ENCODE data around the gene CIBAR2. TPM values are rescaled to one million over a fixed set of nuclear protein-coding genes. Genes with fewer than 3 reads are reported as not detected.
A peak's percentile ranks its signal among the peaks of the same experiment; 100 is the strongest.

The CIBAR2 gene
- total RNA-seq, 5 donors from 2014 or later (not counting 1 experiment from before 2014, with no cell fraction given), result not detected

DNA sequence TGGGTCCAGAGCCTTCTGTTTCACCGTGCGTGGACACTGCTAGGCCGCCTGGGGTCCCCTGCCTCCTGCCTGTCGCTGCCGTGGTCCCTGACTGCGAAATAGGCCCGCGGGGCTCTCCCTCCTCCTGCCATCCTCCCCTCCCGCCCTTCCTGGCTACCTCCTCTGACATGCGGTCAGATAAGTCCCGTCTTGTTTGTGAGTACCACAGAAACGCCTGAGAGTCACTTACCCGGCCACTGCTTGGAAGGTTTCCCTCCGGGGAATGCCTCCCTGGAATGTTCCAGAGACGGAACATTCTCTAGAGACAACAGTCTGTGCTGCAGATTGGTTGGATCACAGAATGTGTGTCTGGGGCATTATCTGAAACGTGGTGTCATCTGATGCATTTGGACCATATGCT, 22.7 kb downstream of the CIBAR2 start:
- CTCF ChIA-PET, result no interaction called here
- Histone ChIP-seq H3K4me3 (ENCODE audit: control insufficient read depth in 1 of 2, extremely low read depth in 1 of 2, low read length in 1 of 2) (no peak overlapping the region), H3K27me3 (replicated peaks in 1 of 2; ENCODE audit: control insufficient read depth in 2 of 2, extremely low read depth in 1 of 2, insufficient read depth in 2 of 2, low read length in 1 of 2) (peaks cover 0 to 3% of the 10 kb centered on the region in 2 experiments), H3K27ac (ENCODE audit: low read length) (no peak overlapping the region), H3K4me1 (ENCODE audit: control insufficient read depth in 1 of 2, extremely low read depth in 1 of 2, insufficient read depth in 2 of 2, low read length in 2 of 2) (peaks cover 17 to 30% of the 10 kb centered on the region in 2 experiments), H3K36me3 (ENCODE audit: control insufficient read depth in 2 of 2, extremely low read depth in 1 of 2, insufficient read depth in 1 of 2, low read length in 1 of 2) (peaks cover 0 to 12% of the 10 kb centered on the region in 2 donors), H3K9me3 (no peaks in the 10 kb centered on the region)
- DNase-seq (no peak), ATAC-seq (replicated peaks in 1 of 4) (no peak)
- Mint-ChIP-seq H3K4me3 (no peak overlapping the region), H3K36me3 (no peaks in the 10 kb centered on the region), H3K9me3 (no peaks in the 10 kb centered on the region), H3K27me3 (no peaks in the 10 kb centered on the region), H3K4me1 (peaks cover 15 to 23% (median 18%) of the 10 kb centered on the region in 3 donors), H3K27ac (no peak overlapping the region)
- POLR2A ChIA-PET, result interaction anchor here in 1 of 2 donors (0.5 kb wide), 1 partner anchor 964 kb away, joined by 6 read pairs; no protein-coding TSS in a partner anchor
- WGBS (ENCODE audit: insufficient coverage), result 93% methylated on average over 16 of the region's 16 CpGs

DNA sequence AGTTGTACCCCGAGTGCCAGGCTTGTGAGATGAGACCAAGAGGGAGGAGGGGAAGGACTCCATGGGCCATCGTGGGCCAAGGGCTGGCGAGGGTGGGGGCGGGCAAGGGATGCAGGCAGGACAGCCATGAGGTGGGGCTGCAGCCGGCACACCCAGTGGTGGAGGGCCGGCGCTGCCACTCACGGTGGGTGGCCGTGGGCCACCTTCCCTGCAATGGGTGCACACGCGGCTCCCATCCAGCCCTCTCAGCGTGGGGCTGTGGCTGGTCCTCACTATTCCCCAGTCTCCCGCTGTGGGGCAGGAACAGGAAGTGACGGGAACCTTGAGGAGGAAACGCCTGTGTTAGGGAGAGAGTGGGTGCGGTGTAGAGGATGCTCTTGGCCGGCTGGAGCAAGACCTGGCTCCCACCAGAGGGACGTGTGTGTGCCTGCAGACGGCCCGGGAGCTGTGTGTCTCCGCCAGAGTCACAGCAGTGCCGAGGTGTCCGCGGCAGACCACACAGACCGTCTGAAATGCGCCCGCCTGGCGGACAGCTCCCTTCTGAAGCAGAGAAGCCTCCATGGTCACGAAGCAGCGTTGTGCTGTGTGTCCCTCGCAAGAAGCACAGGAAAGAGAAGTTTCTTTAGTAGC, 23.6 kb downstream of the CIBAR2 start:
- peaks cover 0 to 12% of the 10 kb centered on the region in 2 donors for H3K36me3 ChIP-seq (ENCODE audit: control insufficient read depth in 2 of 2, extremely low read depth in 1 of 2, insufficient read depth in 1 of 2, low read length in 1 of 2)

DNA sequence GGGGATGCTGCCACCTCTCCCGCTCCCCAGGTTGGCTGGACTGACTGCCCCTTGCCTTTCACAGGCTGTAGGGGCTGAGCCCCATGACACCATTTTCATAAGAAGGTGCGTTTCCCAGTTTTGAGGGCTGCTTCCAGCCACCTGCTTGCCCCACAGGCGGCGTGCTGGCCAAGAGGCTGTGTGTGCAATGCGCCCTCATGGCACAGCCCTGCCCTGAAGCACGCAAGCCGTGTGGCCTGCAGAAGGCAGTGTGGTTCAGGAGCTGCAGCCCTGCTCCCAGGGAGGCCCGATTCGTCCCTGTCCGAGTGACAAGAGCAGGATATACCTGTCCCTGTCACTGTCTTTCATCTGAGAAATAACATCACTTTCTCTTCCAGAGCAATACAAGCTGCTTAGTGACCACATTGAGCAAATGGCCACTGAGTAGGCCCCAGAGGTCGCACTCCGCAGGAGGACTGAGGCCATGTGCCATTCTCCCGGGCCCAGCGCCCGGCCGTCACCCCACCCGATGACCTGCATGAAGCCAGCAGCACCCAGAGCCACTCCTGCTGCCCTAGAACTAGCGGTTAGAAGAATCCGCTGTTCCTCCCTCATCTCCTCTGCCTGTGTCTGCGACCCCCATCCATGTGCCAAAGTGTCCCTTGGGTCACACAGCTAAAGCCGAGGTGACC, 24.2 kb downstream of the CIBAR2 start:
- Mint-ChIP-seq H3K36me3 (no peaks in the 10 kb centered on the region), H3K27ac (no peak overlapping the region), H3K9me3 (no peaks in the 10 kb centered on the region), H3K27me3 (no peaks in the 10 kb centered on the region), H3K4me1 (peaks cover 22 to 28% (median 26%) of the 10 kb centered on the region in 3 donors), H3K4me3 (no peak overlapping the region)
- Histone ChIP-seq H3K27me3 (replicated peaks in 1 of 2; ENCODE audit: control insufficient read depth in 2 of 2, extremely low read depth in 1 of 2, insufficient read depth in 2 of 2, low read length in 1 of 2) (no peaks in the 10 kb centered on the region), H3K36me3 (ENCODE audit: control insufficient read depth in 2 of 2, extremely low read depth in 1 of 2, insufficient read depth in 1 of 2, low read length in 1 of 2) (peaks cover 0 to 12% of the 10 kb centered on the region in 2 donors), H3K4me3 (ENCODE audit: control insufficient read depth in 1 of 2, extremely low read depth in 1 of 2, low read length in 1 of 2) (no peak overlapping the region), H3K4me1 (ENCODE audit: control insufficient read depth in 1 of 2, extremely low read depth in 1 of 2, insufficient read depth in 2 of 2, low read length in 2 of 2) (peaks cover 22 to 36% of the 10 kb centered on the region in 2 experiments), H3K27ac (ENCODE audit: low read length) (no peak overlapping the region), H3K9me3 (no peaks in the 10 kb centered on the region)
- ATAC-seq (replicated peaks in 1 of 4), result no peak
- POLR2A ChIA-PET, result no interaction called here
- CTCF ChIA-PET, result no interaction called here
- 89% methylated on average over 21 of the region's 21 CpGs for WGBS (ENCODE audit: insufficient coverage)
- no peak for DNase-seq

More for the DNA sequence above, 23.6 kb downstream of the CIBAR2 start:
- DNase-seq, result no peak
- Histone ChIP-seq H3K27me3 (replicated peaks in 1 of 2; ENCODE audit: control insufficient read depth in 2 of 2, extremely low read depth in 1 of 2, insufficient read depth in 2 of 2, low read length in 1 of 2) (no peaks in the 10 kb centered on the region), H3K4me3 (ENCODE audit: control insufficient read depth in 1 of 2, extremely low read depth in 1 of 2, low read length in 1 of 2) (no peak overlapping the region), H3K4me1 (ENCODE audit: control insufficient read depth in 1 of 2, extremely low read depth in 1 of 2, insufficient read depth in 2 of 2, low read length in 2 of 2) (peaks cover 17 to 31% of the 10 kb centered on the region in 2 experiments), H3K9me3 (no peaks in the 10 kb centered on the region), H3K27ac (ENCODE audit: low read length) (no peak overlapping the region)
- 89% methylated on average over 27 of the region's 31 CpGs for WGBS (ENCODE audit: insufficient coverage)
- no peak overlapping the region for H3K4me3 Mint-ChIP-seq
- H3K4me1 Mint-ChIP-seq, result peaks cover 16 to 23% (median 19%) of the 10 kb centered on the region in 3 donors
- CTCF ChIA-PET, result no interaction called here
- POLR2A ChIA-PET, result interaction anchor here in 1 of 2 donors (0.5 kb wide), 1 partner anchor 963 kb away, joined by 6 read pairs; no protein-coding TSS in a partner anchor
- ATAC-seq (replicated peaks in 1 of 4), result no peak
- no peaks in the 10 kb centered on the region for H3K27me3 Mint-ChIP-seq
- no peaks in the 10 kb centered on the region for H3K9me3 Mint-ChIP-seq
- no peak overlapping the region for H3K27ac Mint-ChIP-seq
- H3K36me3 Mint-ChIP-seq, result no peaks in the 10 kb centered on the region

DNA sequence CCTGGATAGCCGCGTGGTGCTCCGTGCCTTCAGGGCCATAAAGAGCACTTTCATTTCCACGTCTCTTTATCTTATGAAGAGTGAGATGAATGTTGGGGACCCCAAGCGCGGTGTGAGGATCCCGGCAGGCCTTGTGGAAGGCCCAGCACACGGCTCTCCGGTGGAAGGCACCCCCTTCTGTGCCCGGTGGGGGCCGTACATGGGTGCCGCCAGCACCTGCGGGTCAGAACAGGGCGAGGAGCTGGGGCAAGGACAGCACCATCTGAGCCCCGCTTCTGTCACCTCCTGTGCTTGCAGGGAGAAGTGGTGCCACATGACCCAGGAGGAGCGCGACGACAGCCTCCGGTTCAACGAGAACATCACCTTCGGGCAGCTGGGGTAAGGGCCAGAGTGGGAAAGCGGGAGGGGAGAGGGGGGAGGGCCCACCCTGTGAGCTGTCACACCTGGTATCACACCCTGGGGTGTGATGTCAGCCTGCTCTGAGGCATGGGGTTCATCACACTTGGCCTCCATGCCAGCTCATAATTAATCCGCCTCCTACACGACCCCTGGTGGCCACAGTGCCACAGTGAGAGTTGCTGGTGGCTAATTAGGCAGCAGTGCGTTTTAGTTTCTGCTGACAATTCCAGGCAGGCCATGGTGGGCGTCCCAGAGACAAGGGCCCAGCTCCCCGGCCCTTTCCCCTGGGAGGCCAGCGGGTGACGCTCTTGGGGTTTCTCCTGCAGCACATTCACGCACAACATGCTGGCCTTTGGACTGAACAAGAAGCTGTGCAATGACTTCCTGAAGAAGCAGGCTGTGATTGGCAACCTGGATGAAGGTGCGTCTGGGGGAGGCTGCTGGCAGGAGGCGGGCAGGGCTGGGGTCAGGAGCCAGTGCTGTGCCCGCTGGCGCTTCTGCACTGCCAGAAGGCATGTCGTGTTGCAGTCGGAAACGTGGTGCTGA, 25.7 kb downstream of the CIBAR2 start:
- POLR2A ChIA-PET, result interaction anchor here in 1 of 2 donors (1.2 kb wide), 1 partner anchor 76 kb away, joined by 4 read pairs; no protein-coding TSS in a partner anchor
- H3K27me3 Mint-ChIP-seq, result no peaks in the 10 kb centered on the region
- peaks cover 25 to 35% (median 32%) of the 10 kb centered on the region in 3 donors for H3K4me1 Mint-ChIP-seq
- H3K27ac Mint-ChIP-seq, result no peak overlapping the region
- no peak overlapping the region for H3K4me3 Mint-ChIP-seq
- DNase-seq (peak; percentile 49 to 83 (median 72)), ATAC-seq (replicated peaks in 1 of 4) (peak; percentile 77 to 81 (median 79))
- Histone ChIP-seq H3K27ac (ENCODE audit: low read length) (no peak overlapping the region), H3K36me3 (ENCODE audit: control insufficient read depth in 2 of 2, extremely low read depth in 1 of 2, insufficient read depth in 1 of 2, low read length in 1 of 2) (peaks cover 6 to 12% of the 10 kb centered on the region in 2 donors), H3K4me1 (ENCODE audit: control insufficient read depth in 1 of 2, extremely low read depth in 1 of 2, insufficient read depth in 2 of 2, low read length in 2 of 2) (peaks cover 21 to 38% of the 10 kb centered on the region in 2 experiments), H3K27me3 (replicated peaks in 1 of 2; ENCODE audit: control insufficient read depth in 2 of 2, extremely low read depth in 1 of 2, insufficient read depth in 2 of 2, low read length in 1 of 2) (no peaks in the 10 kb centered on the region), H3K9me3 (no peaks in the 10 kb centered on the region), H3K4me3 (ENCODE audit: control insufficient read depth in 1 of 2, extremely low read depth in 1 of 2, low read length in 1 of 2) (no peak overlapping the region)
- WGBS (ENCODE audit: insufficient coverage), result 71% methylated on average over 28 of the region's 37 CpGs
- CTCF ChIA-PET, result interaction anchor here (0.5 to 1.8 kb wide), 13 partner anchors 10 to 334 kb away, joined by 3 to 16 read pairs (median 5); partner anchors contain the start of genes KIAA0513 (in 1 of the 2) and ZDHHC7 (in 1 of the 2)
- no peaks in the 10 kb centered on the region for H3K36me3 Mint-ChIP-seq
- H3K9me3 Mint-ChIP-seq, result no peaks in the 10 kb centered on the region

DNA sequence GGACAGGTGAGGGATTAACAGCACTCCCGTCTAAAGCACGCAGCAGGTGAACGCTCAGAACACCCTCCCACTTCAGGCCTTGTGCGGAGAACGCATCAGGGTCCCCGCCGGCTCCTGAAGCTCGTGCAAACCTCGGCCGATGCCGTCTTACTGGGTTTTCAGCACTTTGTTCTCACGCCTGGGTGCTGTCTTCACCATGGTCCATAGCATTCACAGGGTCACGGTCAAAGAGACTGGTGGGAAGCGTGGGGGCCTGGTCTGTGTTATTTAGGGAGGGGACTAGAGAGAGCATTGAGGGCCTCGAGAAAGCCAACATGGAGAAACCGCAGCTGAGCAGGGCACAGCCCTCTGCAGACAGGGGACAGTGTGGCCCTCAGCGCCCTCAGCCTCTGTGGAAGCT, 26.6 kb downstream of the CIBAR2 start:
- POLR2A ChIA-PET, result interaction anchor here in 1 of 2 donors (0.6 kb wide), 1 partner anchor 82 kb away, joined by 3 read pairs; no protein-coding TSS in a partner anchor

More for the DNA sequence above, 26.6 kb downstream of the CIBAR2 start:
- Histone ChIP-seq H3K36me3 (ENCODE audit: control insufficient read depth in 2 of 2, extremely low read depth in 1 of 2, insufficient read depth in 1 of 2, low read length in 1 of 2) (peaks cover 9 to 15% of the 10 kb centered on the region in 2 donors), H3K4me1 (ENCODE audit: control insufficient read depth in 1 of 2, extremely low read depth in 1 of 2, insufficient read depth in 2 of 2, low read length in 2 of 2) (peaks cover 12 to 32% of the 10 kb centered on the region in 2 experiments), H3K4me3 (ENCODE audit: control insufficient read depth in 1 of 2, extremely low read depth in 1 of 2, low read length in 1 of 2) (no peak overlapping the region), H3K27ac (ENCODE audit: low read length) (no peak overlapping the region), H3K9me3 (no peaks in the 10 kb centered on the region), H3K27me3 (replicated peaks in 1 of 2; ENCODE audit: control insufficient read depth in 2 of 2, extremely low read depth in 1 of 2, insufficient read depth in 2 of 2, low read length in 1 of 2) (no peaks in the 10 kb centered on the region)
- no peaks in the 10 kb centered on the region for H3K27me3 Mint-ChIP-seq
- CTCF ChIA-PET, result interaction anchor here (1.7 to 1.8 kb wide), 3 partner anchors 102 to 116 kb away, joined by 4 to 13 read pairs (median 13); no protein-coding TSS in a partner anchor
- 93% methylated on average over 10 of the region's 17 CpGs for WGBS (ENCODE audit: insufficient coverage)
- H3K4me1 Mint-ChIP-seq, result peaks cover 21 to 28% (median 25%) of the 10 kb centered on the region in 3 donors
- H3K36me3 Mint-ChIP-seq, result peaks cover 3% of the 10 kb centered on the region
- no peaks in the 10 kb centered on the region for H3K9me3 Mint-ChIP-seq
- no peak for DNase-seq
- no peak overlapping the region for H3K4me3 Mint-ChIP-seq
- no peak overlapping the region for H3K27ac Mint-ChIP-seq
- ATAC-seq (replicated peaks in 1 of 4), result no peak

Data from T-cell (primary cell).